Measurements from ENCODE around the gene STX10. TPM values are rescaled to one million over a fixed set of nuclear protein-coding genes. Genes with fewer than 3 reads are reported as not detected.

The STX10 gene
- total RNA-seq, 4 donors from 2014 or later, result 50.5 to 98.4 (median 72.6) TPM

- no peak for TF ChIP-seq CTCF (IDR thresholded peaks at IDR 0.05; ENCODE audit: low read depth)
Observed at GRCh38 chr19:13155472-13156359, 5.5 kb upstream of the STX10 start.

- no peak for TF ChIP-seq CTCF (IDR thresholded peaks at IDR 0.05; ENCODE audit: low read depth)
Observed at GRCh38 chr19:13154911-13155471, 4.8 kb upstream of the STX10 start.

- no peak for TF ChIP-seq CTCF (IDR thresholded peaks at IDR 0.05; ENCODE audit: low read depth)
Observed at GRCh38 chr19:13154241-13154778, 4.1 kb upstream of the STX10 start.

- no peak for TF ChIP-seq CTCF (IDR thresholded peaks at IDR 0.05; ENCODE audit: low read depth)
Observed at GRCh38 chr19:13153569-13154240, 3.5 kb upstream of the STX10 start.

- no peak for TF ChIP-seq CTCF (IDR thresholded peaks at IDR 0.05; ENCODE audit: low read depth)
Observed at GRCh38 chr19:13152974-13153568, 2.9 kb upstream of the STX10 start.

- TF ChIP-seq CTCF (IDR thresholded peaks at IDR 0.05; ENCODE audit: low read depth), result no peak
Observed at GRCh38 chr19:13152356-13152973, 2.3 kb upstream of the STX10 start.
